Activated naive CD4-positive, alpha-beta T cell treated with Interleukin-2 at 50 U/mL for 16 hours (primary cell): ENCODE data around the gene NPIPA3.
"Not testable (repeated sequence)": the region's sequence is repeated elsewhere in the genome, so short reads cannot be mapped to it uniquely, and the experiment has no call there.

Experiments
- DNase-seq: peaks from one replicate; pipeline ENCODE4 v3.0.0-alpha.2; 2020

The NPIPA3 gene

DNA sequence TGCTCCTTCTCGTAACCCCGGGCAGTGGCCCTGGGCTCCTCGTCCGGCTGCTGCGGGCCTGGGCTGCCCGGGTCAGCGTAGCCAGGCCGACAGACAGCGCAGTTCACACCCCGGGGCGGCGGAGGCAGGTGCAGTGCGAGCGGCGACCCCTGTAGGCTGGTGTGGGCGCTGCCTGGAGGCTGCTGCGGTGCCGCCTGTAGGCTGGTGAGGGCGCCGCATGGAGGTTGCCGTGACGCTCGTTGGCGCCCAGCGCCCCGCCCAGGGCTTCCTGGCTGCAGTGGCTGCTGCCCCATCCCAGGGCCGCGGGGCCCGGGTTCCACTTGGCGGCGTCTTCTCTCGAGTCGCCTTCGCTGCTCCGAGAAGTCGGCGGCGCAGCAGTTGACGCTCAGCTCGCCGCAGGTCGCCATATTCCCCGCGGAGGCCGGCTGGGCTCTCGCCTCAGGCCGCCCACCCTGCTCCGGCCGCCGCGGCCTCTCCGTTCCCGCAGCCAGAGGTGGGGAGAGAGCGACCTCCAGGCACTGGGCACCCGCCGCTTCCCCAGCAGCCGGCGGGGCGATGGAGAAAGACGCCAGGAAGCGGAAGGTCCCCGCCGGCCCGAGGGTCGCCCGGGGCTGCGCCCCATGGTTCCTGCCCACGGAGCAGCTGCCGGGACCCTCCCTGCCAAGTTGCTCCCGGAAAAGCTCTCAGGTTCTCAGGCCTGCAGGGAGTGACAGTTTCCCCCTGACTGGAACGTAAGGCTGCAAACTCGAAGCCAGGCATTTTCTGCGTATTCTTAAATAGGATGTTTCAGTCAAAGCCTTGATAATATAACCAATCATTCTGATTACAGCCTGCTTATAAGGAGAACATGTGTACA lies 39.3 kb downstream of the NPIPA3 start, which contains the start of gene NPIPA2:
TSS of gene NPIPA2 (plus strand) at position 261 of the 856 bp plus-strand sequence. CDS start 5,533 bp downstream, outside the sequence.
- not testable (repeated sequence) for DNase-seq

GRCh38 chr16:14773654-14774053 lies 70.4 kb downstream of the NPIPA3 start:
- not testable (repeated sequence) for DNase-seq

GRCh38 chr16:14775624-14776023 lies 72.4 kb downstream of the NPIPA3 start:
- DNase-seq: not testable (repeated sequence)
